ENCODE data around the gene SMG5.

- TF ChIP-seq CBFB (CRISPR knock-in tag; IDR thresholded peaks at IDR 0.05; ENCODE audit: low read depth): no peak
- TF ChIP-seq, protein P1, sequence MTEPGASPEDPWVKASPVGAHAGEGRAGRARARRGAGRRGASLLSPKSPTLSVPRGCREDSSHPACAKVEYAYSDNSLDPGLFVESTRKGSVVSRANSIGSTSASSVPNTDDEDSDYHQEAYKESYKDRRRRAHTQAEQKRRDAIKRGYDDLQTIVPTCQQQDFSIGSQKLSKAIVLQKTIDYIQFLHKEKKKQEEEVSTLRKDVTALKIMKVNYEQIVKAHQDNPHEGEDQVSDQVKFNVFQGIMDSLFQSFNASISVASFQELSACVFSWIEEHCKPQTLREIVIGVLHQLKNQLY (CRISPR knock-in tag; IDR thresholded peaks at IDR 0.05): no peak
- no peak for TF ChIP-seq ZNF121 (CRISPR knock-in tag; IDR thresholded peaks at IDR 0.05)
- TF ChIP-seq, protein P2, sequence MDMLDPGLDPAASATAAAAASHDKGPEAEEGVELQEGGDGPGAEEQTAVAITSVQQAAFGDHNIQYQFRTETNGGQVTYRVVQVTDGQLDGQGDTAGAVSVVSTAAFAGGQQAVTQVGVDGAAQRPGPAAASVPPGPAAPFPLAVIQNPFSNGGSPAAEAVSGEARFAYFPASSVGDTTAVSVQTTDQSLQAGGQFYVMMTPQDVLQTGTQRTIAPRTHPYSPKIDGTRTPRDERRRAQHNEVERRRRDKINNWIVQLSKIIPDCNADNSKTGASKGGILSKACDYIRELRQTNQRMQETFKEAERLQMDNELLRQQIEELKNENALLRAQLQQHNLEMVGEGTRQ (CRISPR knock-in tag; IDR thresholded peaks at IDR 0.05): no peak
- TF ChIP-seq, protein P3, sequence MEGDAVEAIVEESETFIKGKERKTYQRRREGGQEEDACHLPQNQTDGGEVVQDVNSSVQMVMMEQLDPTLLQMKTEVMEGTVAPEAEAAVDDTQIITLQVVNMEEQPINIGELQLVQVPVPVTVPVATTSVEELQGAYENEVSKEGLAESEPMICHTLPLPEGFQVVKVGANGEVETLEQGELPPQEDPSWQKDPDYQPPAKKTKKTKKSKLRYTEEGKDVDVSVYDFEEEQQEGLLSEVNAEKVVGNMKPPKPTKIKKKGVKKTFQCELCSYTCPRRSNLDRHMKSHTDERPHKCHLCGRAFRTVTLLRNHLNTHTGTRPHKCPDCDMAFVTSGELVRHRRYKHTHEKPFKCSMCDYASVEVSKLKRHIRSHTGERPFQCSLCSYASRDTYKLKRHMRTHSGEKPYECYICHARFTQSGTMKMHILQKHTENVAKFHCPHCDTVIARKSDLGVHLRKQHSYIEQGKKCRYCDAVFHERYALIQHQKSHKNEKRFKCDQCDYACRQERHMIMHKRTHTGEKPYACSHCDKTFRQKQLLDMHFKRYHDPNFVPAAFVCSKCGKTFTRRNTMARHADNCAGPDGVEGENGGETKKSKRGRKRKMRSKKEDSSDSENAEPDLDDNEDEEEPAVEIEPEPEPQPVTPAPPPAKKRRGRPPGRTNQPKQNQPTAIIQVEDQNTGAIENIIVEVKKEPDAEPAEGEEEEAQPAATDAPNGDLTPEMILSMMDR (IDR thresholded peaks at IDR 0.05): no peak
- no peak for TF ChIP-seq NFYB (CRISPR knock-in tag; conservative IDR thresholded peaks at IDR 0.05; ENCODE audit: low read depth)
- TF ChIP-seq USF1 (CRISPR knock-in tag; IDR thresholded peaks at IDR 0.05): no peak
- no peak for TF ChIP-seq ZNF263 (CRISPR knock-in tag; IDR thresholded peaks at IDR 0.05; ENCODE audit: low read depth)
Observed at GRCh38 chr1:156310962-156311361, 28.3 kb upstream of the SMG5 start.

Data from WTC11 (cell line).